Urinary bladder (tissue), 4 donors: ENCODE measurements around the gene MSRB3. TPM values are rescaled to one million over a fixed set of nuclear protein-coding genes. Genes with fewer than 3 reads are reported as not detected.
"Not testable (repeated sequence)": the region's sequence is repeated elsewhere in the genome, so short reads cannot be mapped to it uniquely, and the experiment has no call there.

Experiments
- DNase-seq: peaks from one replicate; pipeline ENCODE4 v3.0.0-alpha.2; 2015; ENCODE audit errors: extremely low spot score
- H3K27ac ChIP-seq: one replicate; pipeline ENCODE4 v1.5.1; 2013; ENCODE audit warnings: low read depth, mild to moderate bottlenecking, moderate library complexity
- H3K36me3 ChIP-seq: one replicate; pipeline ENCODE4 v1.6.1; 2013; ENCODE audit warnings: mild to moderate bottlenecking, moderate library complexity; ENCODE audit not compliant: insufficient read depth
- H3K4me1 ChIP-seq: one replicate; pipeline ENCODE4 v1.6.1; 2013; ENCODE audit warnings: mild to moderate bottlenecking, moderate library complexity; ENCODE audit not compliant: insufficient read depth
- H3K4me3 ChIP-seq: one replicate; pipeline ENCODE4 v1.5.1; 2013; ENCODE audit warnings: low read depth, low read length
- WGBS: extraction: QIAGEN DNeasy Blood & Tissue Kit; methylation state at CpG from one replicate; pipeline ENCODE4 v1.1.7; 2013; 5-methylcytosine and 5-hydroxymethylcytosine counted together
- polyA plus RNA-seq: library from polyadenylated mRNA; stranded (reverse); fragments of 200-250 nt; gene quantifications from one replicate; pipeline ENCODE4 v1.2.3, GENCODE V29; 2013
- total RNA-seq: library from RNA; depleted of rRNA; stranded (reverse); fragments of >200 nt; gene quantifications from one replicate; pipeline ENCODE4 v1.2.3, GENCODE V29; 2014
- donor health status: healthy with polysubstance abuse.
- donor health status: healthy.

Gene MSRB3
- total and polyA plus RNA-seq, 2 donors, result 143 to 158 TPM

GRCh38 chr12:65300679-65301349, 22.3 kb downstream of the MSRB3 start:
- Histone ChIP-seq H3K4me1 (no peaks in the 10 kb centered on the region), H3K36me3 (no peaks in the 10 kb centered on the region), H3K4me3 (no peak overlapping the region), H3K27ac (no peak overlapping the region)
- no peak for DNase-seq
- 57% methylated on average over 3 of the region's 3 CpGs for WGBS

- Histone ChIP-seq H3K4me3 (no peak overlapping the region), H3K27ac (no peak overlapping the region), H3K4me1 (no peaks in the 10 kb centered on the region), H3K36me3 (no peaks in the 10 kb centered on the region)
- 34% methylated on average over 3 of the region's 3 CpGs for WGBS
- DNase-seq, result no peak
These were observed 24.4 kb downstream of the MSRB3 start for GRCh38 chr12:65302891-65303290.

GRCh38 chr12:65305346-65305950, 27.0 kb downstream of the MSRB3 start:
- Histone ChIP-seq H3K36me3 (no peaks in the 10 kb centered on the region), H3K4me3 (no peak overlapping the region), H3K4me1 (no peaks in the 10 kb centered on the region), H3K27ac (no peak overlapping the region)
- no peak for DNase-seq
- WGBS, result 80% methylated on average over 2 of the region's 2 CpGs

- Histone ChIP-seq H3K4me3 (no peak overlapping the region), H3K36me3 (no peaks in the 10 kb centered on the region), H3K4me1 (no peaks in the 10 kb centered on the region), H3K27ac (no peak overlapping the region)
- WGBS, result 27% methylated on average over 6 of the region's 6 CpGs
- peak; percentile 47 for DNase-seq
These were observed 28.1 kb downstream of the MSRB3 start for GRCh38 chr12:65306366-65307168.

- H3K4me3 ChIP-seq, result no peak overlapping the region
- H3K4me1 ChIP-seq, result no peaks in the 10 kb centered on the region
- no peak for DNase-seq
- no peak overlapping the region for H3K27ac ChIP-seq
- no peaks in the 10 kb centered on the region for H3K36me3 ChIP-seq
- WGBS, result 31% methylated on average over 3 of the region's 3 CpGs
These were observed 28.7 kb downstream of the MSRB3 start for GRCh38 chr12:65307169-65307501.

- H3K27ac ChIP-seq, result no peak overlapping the region
- no peak for DNase-seq
- H3K4me1 ChIP-seq, result no peaks in the 10 kb centered on the region
- H3K36me3 ChIP-seq, result no peaks in the 10 kb centered on the region
- no peak overlapping the region for H3K4me3 ChIP-seq
- 25% methylated on average over 4 of the region's 4 CpGs for WGBS
These were observed 29.5 kb downstream of the MSRB3 start for GRCh38 chr12:65308006-65308405.

- 45% methylated on average over 3 of the region's 3 CpGs for WGBS
- Histone ChIP-seq H3K36me3 (no peaks in the 10 kb centered on the region), H3K27ac (no peak overlapping the region), H3K4me3 (no peak overlapping the region), H3K4me1 (no peaks in the 10 kb centered on the region)
- DNase-seq, result no peak
These were observed 30.2 kb downstream of the MSRB3 start for GRCh38 chr12:65308601-65309071.

GRCh38 chr12:65311260-65311659, 32.8 kb downstream of the MSRB3 start:
- no peaks in the 10 kb centered on the region for H3K4me1 ChIP-seq
- WGBS, result 50% methylated on average over 1 of the region's 1 CpG

GRCh38 chr12:65313719-65314317, 35.3 kb downstream of the MSRB3 start:
- WGBS, result 46% methylated on average over 2 of the region's 2 CpGs
- DNase-seq, result no peak
- no peaks in the 10 kb centered on the region for H3K36me3 ChIP-seq
- no peak overlapping the region for H3K4me3 ChIP-seq
- H3K27ac ChIP-seq, result no peak overlapping the region
- no peaks in the 10 kb centered on the region for H3K4me1 ChIP-seq

More at GRCh38 chr12:65311260-65311659, 32.8 kb downstream of the MSRB3 start:
- DNase-seq, result no peak
- no peaks in the 10 kb centered on the region for H3K36me3 ChIP-seq
- no peak overlapping the region for H3K27ac ChIP-seq
- H3K4me3 ChIP-seq, result no peak overlapping the region

GRCh38 chr12:65315238-65315637, 36.8 kb downstream of the MSRB3 start:
- H3K4me3 ChIP-seq, H3K36me3 ChIP-seq, H3K27ac ChIP-seq, DNase-seq, H3K4me1 ChIP-seq: not testable (repeated sequence)
- 92% methylated on average over 12 of the region's 12 CpGs for WGBS

- no peak for DNase-seq
- 90% methylated on average over 4 of the region's 4 CpGs for WGBS
These were observed 39.8 kb downstream of the MSRB3 start for GRCh38 chr12:65318186-65318685.

GRCh38 chr12:65319688-65320200, 41.3 kb downstream of the MSRB3 start:
- H3K36me3 ChIP-seq, result no peaks in the 10 kb centered on the region
- DNase-seq, result no peak
- H3K4me3 ChIP-seq, result no peak overlapping the region
- H3K27ac ChIP-seq, result no peak overlapping the region
- no peaks in the 10 kb centered on the region for H3K4me1 ChIP-seq
- WGBS, result 61% methylated on average over 3 of the region's 3 CpGs

More at GRCh38 chr12:65318186-65318685, 39.8 kb downstream of the MSRB3 start:
- no peaks in the 10 kb centered on the region for H3K4me1 ChIP-seq
- no peak overlapping the region for H3K4me3 ChIP-seq
- no peak overlapping the region for H3K27ac ChIP-seq
- H3K36me3 ChIP-seq, result no peaks in the 10 kb centered on the region

GRCh38 chr12:65323070-65323469, 44.6 kb downstream of the MSRB3 start:
- DNase-seq, result no peak
- no peak overlapping the region for H3K4me3 ChIP-seq
- WGBS, result 30% methylated on average over 5 of the region's 5 CpGs
- no peak overlapping the region for H3K27ac ChIP-seq
- H3K4me1 ChIP-seq, result no peaks in the 10 kb centered on the region
- no peaks in the 10 kb centered on the region for H3K36me3 ChIP-seq
